Epidermal melanocyte (primary cell): ENCODE results near the gene TNIK.

Experiments used
- DNase-seq: peaks from one replicate; pipeline ENCODE4 v3.0.0; 2011; ENCODE audit warnings: low spot score; ENCODE audit not compliant: insufficient read length

Gene TNIK

DNA sequence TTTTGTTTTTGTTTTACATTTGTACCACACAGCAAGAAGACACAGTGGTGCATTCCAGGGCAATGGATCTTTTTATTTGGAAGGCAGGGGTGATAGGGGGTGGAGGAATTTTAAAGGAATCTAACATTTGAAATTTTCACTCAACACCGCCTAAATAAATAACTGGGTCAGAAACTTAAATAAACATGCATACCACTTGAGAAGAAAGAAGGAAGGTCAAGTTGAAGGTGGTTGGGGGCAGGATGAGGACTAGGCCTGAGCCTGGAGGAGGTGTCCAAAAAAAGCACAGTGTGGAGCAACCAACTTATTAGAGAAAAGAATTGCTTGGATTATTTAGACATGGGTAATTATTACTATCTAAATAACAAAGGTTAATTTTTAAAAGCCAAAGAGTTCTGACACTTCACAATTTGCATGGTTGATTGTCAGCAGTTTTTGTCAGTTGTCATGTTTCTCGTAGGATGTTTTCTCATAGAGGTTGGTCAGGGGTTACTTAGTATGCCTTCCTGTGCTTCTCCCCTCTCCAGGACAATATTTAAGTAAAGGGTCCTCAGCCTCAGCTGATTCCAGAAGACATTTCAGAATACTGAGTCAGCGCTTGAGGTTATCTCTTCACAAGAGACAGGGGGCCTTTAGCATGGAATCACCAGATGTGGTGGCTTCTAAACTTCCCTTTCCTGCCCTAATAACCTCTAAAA, 260.0 kb downstream of the TNIK start:
- no peak for DNase-seq

DNA sequence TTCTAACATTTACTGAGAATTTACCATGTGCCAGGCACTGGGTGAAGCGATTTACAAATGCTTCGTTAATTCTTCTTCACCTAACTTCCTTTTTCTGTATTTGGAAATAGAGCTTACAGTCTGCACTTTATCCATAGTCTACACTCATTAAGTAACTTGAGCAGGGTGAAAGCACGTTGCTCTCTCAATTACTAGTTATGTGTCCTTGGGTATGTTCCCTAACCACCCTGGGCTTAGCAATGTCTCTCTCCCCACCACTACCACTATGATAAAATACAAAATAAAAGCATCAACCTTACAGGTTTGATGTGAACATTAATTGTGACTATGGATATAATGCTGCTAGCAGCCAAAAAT, 260.8 kb downstream of the TNIK start:
- no peak for DNase-seq

DNA sequence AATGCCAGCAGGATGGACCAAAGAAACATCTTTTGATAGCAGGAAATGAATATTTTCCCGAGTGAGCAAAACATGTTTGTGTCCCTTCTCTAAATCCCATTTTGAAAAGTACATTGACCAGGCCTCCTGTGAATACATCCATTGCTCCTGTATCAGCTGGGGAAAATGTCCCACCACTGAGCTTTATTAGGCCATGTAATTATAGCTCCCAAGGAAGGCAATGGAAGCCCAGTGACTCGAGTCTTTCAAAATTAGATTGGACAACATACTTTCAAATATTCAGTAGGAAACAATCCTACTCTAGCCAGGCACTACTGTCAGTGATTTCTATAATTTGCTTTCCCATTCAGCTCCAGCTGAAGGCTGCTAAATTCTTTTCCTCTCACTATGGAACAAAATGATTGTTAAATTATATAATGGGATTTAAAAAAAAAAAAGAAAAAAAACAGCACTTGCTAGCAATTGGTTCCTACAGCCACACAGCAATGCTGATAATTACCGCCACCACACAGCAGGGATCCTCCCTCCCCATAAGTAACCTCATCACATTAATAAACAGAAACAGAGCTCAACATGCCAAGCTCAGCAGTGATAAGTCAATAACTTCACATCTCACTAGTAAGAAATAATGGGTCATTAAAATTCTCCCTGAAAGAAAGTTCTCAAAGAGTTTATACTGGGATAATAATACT, 261.3 kb downstream of the TNIK start:
- no peak for DNase-seq

DNA sequence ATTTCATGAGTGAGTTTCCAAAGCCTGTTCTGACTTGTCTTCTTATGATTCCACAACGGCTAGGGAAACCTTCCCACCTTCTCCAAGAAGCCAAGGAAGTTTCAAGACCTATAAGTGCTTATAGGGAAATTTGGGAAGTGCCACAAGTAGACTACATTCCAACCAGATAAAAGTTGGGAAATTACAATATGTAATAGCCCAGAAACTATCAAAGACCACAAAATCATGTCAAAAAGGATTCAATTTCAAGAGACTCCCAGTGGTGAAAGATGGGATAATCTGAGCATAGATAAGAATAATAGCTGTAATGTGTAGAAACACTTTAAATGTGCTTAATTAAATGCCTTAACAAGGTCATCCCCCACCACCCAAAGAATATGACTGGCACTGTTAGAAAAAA, 264.5 kb downstream of the TNIK start:
- DNase-seq, result no peak

DNA sequence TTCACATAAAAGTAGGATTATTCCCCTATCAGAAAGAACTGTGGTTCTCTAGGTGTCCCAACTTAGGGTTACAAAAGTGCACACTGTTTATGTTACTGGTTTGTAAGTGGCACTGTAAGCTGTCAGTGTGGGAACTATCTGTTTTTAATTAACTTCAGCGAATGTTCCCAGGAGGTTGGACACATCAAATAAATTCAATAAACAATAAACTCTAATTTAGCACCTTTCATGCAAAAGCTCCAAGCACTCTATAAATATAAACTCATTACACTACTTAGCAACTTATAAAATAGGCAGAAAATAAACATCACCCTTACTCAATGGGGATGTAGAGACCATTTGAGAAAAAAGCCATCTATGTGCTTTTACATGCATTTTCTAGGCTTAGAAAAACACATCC, 265.2 kb downstream of the TNIK start:
- no peak for DNase-seq

DNA sequence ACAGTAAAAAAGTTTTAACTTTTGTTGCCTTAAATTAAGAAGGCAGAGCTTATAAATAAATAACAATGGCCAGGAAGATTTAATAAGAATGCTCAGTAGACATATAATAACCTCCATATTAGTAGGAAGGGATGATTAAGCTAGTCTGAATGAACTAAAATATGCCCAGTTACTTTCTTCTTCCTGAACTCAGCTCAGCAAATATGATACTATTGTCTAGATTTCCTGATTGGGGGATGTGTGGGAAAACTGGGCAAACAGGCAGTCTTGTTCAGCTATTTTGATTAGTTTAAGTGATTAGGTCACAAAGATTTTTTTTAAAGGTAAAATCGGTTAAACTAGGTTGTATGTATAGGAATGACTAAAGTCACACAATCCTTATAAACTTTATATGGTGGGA, 266.5 kb downstream of the TNIK start:
- DNase-seq, result no peak

DNA sequence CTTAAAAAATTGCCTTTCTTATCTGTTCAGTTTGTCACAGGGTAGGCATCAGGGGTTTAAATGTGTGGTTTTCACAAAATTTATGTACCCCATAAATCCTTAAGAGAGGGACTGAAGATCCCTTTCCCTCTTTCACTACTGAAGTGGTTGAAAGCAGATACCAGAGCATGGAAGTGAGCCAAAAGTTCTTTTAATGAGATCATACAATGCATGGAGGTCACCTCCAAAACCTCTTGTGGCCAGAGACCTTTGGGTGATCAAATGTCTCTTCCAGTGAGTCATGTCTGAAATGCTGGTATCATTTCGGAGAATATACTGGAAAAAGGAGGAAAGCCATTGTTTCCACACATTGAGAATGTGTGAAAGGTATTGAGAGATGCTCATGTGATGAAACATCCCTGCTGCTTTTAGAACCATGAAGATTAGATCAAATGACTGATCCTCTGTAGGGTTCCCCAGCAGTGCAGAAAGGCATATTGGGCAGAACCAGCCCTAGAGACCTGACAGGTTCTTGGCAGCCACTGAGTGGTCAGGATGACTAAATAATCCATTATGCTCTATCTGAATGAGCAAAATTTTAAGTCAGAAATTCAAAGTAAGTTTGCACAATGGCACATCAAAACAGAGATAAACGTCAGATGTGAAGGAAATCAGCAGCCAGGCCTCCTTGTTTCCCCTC, 267.9 kb downstream of the TNIK start:
- DNase-seq, result no peak

DNA sequence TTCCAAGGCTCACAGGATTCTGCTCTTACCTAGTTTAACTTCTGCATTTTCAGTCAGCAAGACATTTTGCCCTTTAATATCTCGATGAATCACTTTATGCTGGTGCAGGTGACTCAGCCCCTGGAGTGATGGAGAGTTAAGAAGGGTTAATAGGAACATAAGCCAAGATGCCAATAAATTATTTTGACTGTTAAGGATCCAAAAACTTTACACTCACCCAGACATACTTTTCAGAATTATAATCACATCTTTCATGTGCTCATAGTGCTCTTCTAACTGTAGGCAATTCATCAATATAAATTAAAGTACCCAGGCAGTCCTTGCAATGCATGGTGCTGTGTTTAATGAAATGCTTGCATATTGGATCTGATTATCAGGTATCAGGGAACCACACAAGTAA, 269.5 kb downstream of the TNIK start:
- no peak for DNase-seq

DNA sequence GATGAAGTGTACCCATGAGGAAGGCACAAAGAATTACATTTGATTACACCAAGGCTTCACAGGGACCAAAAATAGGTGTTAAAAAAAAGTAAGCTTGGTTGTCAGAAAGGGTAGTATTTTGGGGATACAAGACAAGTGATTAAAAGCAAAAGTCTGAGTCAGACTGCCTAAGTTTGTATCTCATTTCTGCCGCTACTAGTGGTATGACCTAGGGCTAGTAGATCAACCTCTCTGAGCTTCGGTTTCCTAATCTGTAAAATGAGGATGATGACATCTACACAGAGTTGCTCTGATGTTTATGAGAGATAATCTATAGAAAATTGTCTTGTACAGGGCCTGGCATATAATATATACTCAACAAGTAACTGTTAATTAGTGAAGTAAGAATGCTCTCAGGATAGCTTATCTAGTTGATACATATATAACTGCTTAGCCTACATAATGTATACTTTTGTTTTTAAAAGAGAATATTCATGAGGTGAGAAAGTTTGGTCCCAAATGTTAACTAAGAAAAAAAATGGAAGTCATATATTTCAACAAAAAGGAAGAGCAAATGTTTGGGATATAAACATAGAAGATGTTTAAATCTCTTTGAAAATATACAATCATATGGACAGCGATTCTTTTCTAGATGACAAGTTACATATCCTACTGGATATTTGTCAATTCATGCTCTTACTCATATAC, 270.7 kb downstream of the TNIK start:
- DNase-seq, result no peak

DNA sequence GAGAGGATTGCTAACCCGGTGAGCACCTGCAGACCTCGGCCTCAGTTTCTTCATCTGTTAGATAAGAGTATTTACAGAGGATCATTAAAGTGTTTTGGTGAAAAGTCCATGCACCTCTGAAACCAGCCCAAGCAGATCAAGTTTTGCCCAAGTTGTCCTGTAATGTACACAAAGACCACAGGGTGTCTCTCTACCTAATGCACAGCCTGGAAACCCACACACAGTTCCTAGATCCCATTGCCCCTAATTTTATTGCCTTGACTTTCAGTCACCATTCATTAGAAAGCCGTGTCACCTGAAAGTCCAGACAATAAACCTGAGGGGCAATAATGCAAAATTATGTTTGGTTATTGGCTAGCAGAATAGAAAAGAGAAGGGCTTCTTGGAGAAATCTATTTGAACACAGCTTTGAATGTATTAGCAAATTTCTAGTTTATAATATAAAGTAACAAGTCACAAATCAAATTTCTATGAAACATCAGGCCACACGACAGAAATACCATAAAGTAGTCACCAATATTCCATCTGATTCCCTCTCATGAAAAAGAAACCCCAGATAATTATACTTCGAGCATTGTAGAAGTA, 272.4 kb downstream of the TNIK start:
- DNase-seq, result no peak

DNA sequence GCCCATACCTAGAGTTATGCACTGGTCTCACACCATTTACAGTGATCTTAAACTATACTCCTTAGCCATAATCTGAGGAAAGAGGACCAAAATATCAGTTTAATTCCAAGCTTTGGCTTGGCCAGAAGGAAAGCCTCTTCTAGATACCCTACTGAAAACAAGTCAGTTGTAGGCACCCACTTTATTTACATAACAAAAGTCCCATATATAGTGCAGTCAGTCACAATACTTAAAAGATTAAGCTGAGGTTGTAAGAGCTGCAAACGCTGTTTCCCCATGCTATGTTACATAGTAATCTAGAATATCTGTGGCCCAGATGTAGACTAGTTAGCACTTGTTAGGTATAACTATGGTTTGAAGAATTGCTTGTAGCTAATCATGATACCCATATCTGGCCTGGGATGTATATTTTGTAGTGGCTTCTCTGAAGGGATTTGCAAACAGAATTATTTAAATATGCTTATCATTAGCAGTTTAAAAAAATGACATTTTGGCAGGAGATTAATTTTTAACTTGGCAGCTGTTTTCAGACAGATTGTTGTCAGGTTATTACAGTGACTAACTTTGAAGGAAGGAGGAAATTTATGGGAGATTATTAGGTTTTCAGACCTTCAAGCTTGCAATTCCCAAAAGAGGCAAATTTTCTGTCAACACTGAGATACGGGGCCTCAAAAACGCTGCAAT, 273.2 kb downstream of the TNIK start:
- no peak for DNase-seq

DNA sequence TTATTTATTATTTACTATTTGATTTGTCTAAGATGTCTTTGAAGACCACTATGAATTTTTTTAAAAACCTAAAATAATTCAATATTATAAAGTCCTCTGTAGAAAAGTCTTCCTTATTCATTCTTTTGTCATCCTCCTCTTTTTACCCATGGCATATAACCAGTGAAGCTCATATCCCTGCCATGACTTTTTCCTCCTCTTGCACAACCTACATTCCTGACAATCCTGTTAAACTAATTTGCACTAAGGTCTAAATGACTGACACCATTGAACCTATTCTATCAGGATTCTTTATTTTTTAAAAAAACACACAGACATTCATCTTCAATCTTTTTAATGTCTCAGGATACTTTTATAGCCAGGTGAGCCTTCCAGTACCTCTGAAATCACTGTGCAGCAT, 273.8 kb downstream of the TNIK start:
- DNase-seq, result no peak

DNA sequence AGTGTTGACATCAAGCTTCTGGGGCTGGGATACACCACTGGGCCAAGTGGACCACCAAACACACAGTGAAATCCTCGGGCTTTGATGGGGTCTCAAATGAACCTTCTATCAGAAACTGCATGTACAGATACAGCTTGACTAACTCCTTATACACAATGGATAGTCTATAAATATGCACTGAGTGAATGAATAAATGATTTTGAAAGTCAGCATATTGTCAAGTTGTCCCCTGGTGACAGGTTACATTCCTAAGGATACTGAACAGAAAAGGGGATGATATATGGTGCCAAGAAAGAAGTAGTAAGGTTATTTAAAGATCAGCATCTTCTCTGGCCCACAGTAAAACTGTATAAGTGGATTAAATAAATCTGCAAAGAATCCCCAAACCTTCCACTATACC, 274.2 kb downstream of the TNIK start:
- no peak for DNase-seq

DNA sequence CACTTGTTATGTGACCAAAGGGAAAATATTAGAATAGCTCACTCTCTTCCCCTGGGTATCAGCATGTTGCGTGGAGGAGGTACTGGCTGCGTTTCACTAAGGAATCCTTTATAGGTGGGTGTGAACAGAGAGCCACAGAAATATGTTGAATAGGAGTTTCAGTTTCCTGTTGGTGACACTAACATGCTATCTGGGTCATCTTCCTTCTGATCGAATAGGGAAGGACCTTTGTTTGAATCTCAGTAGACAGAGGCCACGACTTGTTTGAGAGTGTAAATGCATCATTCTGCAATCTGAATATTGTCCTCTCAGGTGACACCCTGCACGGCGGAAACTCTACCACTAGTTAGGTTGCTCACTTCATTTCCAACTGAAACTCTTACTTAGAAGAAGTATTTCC, 275.8 kb downstream of the TNIK start:
- DNase-seq, result no peak

DNA sequence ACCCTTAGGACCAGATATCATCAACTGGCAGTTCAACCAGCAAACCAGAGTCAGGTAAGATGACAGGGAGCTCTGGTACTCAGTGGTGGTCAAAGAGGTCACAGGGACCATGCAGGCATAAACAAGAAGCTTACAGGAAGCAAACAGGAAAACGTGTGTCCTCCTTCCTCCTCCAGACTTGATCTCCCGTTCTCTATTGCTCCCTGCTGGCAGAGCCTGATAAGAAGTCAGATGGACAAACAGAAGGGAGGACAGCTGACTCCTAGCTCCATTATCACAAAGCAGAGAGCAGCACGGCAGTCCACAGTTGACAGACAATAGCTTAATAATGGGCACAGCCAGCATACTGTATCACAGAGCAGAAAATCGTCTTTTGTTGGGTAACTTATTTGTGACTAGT, 277.2 kb downstream of the TNIK start:
- DNase-seq, result no peak

DNA sequence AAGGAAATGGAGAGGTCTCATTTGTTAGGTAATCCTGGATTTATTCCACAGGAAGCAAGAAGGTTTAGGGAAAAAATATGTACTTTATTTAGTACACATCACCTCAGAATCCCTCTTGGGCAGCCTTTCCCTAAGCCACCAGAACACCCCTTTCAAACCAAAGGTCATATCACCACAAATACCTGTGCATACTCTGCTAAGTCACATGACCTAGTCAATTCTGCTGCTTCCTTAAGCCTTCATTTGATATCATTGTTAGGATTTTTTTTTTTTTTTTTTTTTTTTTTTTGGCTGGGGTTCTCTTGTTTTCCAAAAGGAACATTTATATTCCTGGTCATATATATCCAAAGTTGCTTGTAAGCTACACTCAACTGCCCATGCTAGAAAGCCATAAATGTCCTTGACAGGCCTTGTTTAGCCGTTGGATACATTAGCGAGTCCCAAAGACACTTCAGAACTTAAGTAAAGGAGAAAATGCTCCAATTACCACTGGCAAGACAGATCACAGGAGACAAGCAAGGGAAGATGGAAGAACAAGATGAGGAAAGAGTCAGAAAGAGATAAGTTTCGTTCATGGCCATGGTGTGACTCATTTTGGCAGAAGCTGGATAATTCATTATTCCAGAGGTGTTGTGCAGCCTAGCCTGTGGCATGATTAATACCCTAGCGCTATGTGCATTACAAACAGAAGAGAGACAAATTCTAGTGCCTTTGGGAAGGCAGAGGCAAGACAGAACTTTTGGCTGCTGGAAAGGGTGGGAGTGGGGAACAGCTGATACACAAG, 278.1 kb downstream of the TNIK start:
- DNase-seq, result no peak

DNA sequence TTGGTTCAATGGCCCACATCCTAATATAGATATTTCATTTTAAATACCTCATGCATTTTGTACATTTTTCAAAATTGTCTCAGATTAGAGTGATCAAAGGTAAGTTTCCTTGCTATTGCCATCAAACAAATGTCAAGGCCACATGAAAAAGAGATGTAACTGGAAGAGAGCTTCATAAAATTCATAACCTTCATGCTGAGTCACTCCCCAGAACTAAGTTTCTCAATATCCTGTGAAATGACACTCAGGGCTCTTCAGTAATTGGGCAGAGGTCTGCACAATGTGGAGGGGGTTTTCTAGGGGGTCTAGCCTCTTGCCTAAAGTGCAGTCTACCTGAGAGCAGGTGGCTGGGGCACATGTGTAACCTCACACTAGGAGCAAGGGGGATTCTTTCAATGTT, 281.5 kb downstream of the TNIK start:
- no peak for DNase-seq

DNA sequence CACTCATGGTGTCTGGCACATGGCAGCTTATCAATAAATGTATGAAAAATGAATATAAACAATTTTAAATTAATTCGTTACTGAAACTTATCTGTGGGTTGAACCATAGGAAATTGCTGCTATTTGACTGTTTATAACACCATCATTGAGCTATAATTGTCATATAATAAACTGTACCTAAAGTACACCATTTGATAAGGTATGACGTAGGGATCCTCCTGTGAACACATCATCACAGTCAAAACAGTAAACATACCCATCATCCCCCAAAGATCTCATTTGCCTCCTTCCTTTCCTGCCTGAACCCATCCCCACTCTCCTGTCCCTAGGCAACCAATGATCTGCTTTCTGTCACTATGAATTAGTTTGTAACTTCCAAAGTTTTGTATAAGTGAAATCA, 282.7 kb downstream of the TNIK start:
- DNase-seq, result no peak

DNA sequence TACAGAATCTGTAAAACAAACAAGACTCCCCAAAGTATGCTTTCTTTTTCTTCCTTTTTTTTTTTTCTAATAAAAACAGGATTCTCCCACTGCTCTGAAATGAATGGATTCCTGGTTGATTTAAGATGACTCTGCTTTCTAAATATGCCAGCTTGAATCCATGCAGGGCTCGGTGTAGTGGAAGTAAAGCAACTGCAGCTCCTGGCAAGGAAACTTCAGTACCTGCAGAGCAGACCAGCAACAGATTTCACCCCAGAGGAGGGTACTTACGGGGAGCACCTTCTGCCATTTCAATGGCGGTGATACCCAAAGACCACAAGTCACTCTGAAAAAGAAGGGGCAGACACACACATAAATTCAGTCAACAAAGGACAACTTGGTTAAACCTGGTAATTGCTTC, 283.1 kb downstream of the TNIK start:
- DNase-seq, result no peak

DNA sequence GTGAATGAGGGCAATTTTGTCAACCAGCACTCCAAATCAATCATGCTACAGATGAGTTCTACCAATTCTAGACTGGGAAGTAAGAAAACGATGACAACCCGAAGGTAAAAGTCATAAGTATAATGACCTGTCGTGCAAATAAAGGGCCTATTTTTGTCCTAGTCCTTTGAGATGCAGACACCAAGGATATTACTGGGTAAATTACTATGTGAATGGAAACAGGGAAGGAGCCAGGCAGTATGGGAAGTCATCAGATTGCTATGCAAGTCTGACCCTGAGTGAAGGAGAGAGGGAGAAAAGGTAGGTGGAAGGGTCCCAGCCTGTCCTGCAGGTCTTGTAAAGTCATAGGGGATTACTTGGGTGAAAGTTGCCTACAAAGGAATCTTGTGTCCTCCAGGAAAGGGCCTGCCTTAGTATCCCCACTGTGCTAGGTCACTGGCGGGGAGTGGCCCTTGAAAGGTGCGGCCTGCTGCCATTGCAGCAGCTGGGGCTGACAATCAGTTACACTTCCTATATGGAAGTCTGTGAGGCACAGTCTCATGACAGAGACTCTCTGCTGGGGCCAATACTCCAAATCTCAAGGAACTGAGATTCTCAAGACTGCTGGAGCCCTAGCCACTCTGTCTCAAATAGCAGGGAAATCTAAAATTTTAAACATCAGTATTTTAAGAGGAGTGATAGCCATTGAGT, 283.8 kb downstream of the TNIK start:
- DNase-seq, result no peak
